Epithelial cell of esophagus (primary cell): ENCODE results near the gene NFE2.
A peak's percentile ranks its signal among the peaks of the same experiment; 100 is the strongest.

Experiments used
- DNase-seq: peaks from one replicate; pipeline ENCODE4 v3.0.0; 2010; ENCODE audit warnings: low read depth
- H3K4me3 ChIP-seq: 2 replicates; pipeline ENCODE4 v1.5.1; 2011; ENCODE audit warnings: mild to moderate bottlenecking, low read length, control low read depth
- TF ChIP-seq, protein P1 (sequence below): IDR thresholded peaks from 2 replicates; pipeline ENCODE4 v1.5.1; 2011; ENCODE audit warnings: low read depth, mild to moderate bottlenecking, low read length, control low read depth, inconsistent platforms; ENCODE audit not compliant: insufficient read depth; ENCODE audit errors: missing control alignments

NFE2 gene

GRCh38 chr12:54258201-54258681 is 42.6 kb downstream of the NFE2 start:
- H3K4me3 ChIP-seq, result no peak overlapping the region
- TF ChIP-seq, protein P1, sequence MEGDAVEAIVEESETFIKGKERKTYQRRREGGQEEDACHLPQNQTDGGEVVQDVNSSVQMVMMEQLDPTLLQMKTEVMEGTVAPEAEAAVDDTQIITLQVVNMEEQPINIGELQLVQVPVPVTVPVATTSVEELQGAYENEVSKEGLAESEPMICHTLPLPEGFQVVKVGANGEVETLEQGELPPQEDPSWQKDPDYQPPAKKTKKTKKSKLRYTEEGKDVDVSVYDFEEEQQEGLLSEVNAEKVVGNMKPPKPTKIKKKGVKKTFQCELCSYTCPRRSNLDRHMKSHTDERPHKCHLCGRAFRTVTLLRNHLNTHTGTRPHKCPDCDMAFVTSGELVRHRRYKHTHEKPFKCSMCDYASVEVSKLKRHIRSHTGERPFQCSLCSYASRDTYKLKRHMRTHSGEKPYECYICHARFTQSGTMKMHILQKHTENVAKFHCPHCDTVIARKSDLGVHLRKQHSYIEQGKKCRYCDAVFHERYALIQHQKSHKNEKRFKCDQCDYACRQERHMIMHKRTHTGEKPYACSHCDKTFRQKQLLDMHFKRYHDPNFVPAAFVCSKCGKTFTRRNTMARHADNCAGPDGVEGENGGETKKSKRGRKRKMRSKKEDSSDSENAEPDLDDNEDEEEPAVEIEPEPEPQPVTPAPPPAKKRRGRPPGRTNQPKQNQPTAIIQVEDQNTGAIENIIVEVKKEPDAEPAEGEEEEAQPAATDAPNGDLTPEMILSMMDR, result no peak
- DNase-seq, result no peak

GRCh38 chr12:54257332-54257731 is 43.5 kb downstream of the NFE2 start:
- H3K4me3 ChIP-seq, result no peak overlapping the region
- DNase-seq, result no peak
- TF ChIP-seq, protein P1, result no peak

DNA sequence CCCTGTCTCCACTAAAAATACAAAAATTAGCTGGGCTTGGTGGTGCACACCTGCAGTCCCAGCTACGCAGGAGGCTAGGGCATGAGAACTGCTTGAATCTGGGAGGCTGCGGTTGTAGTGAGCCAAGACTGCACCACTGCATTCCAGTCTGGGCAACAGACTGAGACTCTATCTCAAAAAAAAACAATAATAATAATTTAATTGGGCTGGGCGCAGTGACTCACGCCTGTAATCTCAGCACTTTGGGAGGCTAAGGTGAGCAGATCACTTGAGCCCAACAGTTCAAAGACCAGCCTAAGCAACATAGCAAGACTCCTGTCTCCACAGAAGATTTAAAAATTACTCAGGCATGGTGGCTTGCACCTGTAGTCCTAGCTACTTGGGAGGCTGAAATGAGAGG is 47.6 kb downstream of the NFE2 start:
- TF ChIP-seq, protein P1, result no peak
- DNase-seq, result no peak
- no peak overlapping the region for H3K4me3 ChIP-seq

DNA sequence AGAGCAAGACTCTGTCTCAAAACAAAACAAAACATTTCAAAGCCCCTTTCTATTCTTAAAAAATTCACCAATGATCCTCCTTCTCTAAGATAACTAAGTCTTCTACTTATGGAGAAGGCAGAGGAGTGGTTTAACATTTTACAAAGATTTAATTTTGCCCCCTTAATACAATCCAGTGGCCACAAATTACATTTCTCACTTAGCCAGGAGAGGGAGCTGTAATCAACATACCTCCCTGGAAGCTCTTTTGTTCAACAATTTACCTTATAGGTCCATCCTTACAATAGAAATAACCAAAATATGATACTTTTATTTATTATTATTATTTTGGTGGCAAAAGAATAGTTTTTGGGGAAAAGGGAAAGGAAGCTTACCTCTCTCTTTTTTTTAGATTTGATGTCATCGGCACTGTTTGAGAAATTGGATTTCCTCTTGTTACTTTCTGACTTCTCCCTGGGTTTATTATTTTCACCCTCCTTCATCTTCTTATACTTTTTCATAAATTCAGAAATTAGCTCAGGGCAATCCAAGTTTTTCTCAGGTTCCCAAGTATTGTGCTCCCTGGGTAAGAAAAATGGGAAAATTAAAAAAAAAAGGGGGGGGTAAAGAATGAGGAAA is 49.0 kb downstream of the NFE2 start:
- H3K4me3 ChIP-seq, result no peak overlapping the region
- peak; percentile 57 for DNase-seq
- TF ChIP-seq, protein P1, result peak; percentile 58

DNA sequence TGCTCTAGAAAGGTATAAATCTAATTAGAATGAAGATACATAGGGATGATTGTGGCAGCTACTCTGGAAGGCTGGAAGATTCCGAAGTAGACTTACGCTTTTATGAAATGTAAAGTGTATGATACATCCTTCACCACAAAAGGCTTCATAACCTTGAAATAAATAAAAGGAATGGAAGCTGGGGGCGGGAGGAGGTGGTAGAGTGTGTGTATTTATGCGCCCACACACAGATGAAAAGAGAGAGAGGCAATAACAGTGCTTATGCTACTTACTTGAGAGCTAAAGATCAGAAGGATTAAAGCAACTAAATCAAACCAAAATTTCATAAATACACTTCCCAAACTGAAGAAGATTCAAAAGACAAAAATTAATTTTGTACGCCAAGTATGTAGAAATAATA is 51.3 kb downstream of the NFE2 start:
- TF ChIP-seq, protein P1, result no peak

GRCh38 chr12:54246011-54246641 is 54.7 kb downstream of the NFE2 start:
- no peak overlapping the region for H3K4me3 ChIP-seq
- TF ChIP-seq, protein P1, result no peak
- DNase-seq, result no peak

More for the DNA sequence above, 51.3 kb downstream of the NFE2 start:
- no peak for DNase-seq
- H3K4me3 ChIP-seq, result no peak overlapping the region
